Kidney capillary endothelial cell (primary cell): ENCODE data around the gene AQR.
"Not testable (repeated sequence)": the region's sequence is repeated elsewhere in the genome, so short reads cannot be mapped to it uniquely, and the experiment has no call there.

Experiments used
- DNase-seq: peaks from one replicate; pipeline ENCODE4 v3.0.0-alpha.2; 2018; ENCODE audit warnings: low spot score

Gene AQR

DNA sequence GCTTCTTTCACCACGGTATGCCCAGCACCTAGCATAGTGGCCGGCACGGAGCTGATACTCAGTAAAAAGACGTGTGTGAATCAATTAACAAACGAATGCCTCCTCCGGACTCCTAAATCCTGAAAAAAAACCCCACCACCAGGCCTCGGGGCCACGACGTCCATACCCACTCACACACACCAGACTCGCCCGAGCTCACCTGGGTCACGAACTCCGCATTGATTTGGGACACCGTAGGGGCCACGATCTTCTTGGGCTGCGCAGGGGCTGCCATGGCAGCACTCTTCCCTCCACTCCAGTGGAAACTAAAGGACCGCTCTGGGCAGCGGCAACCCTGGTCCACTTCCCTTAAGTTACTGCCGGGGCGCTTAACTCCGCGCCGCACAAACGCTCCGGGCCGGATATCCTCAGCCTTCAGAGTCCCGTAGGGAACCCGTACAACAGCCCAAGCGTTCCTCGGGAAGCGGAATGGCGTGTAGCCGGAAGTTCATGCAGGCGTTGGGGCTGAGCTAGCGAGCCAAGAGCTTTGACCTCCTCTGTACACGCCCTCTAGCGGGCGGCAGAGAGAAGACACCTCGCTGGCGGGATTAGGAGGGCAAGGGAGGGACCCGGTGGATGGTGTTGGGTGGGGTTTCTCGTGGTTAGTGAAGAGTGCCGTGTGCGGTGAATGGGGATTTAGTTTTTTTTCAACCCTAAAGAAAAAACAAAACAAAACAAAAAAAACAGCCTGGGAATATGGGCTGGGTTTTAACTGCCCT is at the start of gene AQR:
Gene AQR, minus strand, starts transcription at position 403 of the 758 bp plus-strand sequence. Its CDS starts 129 bp downstream, at position 274.
- DNase-seq, result peak; percentile 94

- no peak for DNase-seq
Observed at GRCh38 chr15:35014241-35014640, 44.7 kb upstream of the AQR start.

DNA sequence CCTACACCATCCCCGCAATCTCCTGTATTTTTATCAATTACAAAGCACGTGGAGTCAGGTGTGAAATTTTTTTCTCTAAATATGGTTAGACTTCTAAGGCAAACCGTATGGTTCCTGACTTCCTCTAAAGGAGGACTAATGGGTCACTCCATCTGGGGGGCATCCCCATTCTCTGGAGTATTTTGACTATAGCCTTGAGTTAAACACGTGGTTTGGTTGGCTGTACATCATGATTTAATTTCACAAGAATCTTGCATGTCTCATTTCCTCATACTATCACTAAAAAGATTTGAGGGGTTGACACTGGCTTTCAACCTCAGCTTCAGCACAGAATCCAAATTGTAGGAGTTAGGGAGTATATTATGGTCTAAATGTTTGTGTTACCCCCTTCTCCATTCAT is 43.8 kb upstream of the AQR start:
- no peak for DNase-seq

DNA sequence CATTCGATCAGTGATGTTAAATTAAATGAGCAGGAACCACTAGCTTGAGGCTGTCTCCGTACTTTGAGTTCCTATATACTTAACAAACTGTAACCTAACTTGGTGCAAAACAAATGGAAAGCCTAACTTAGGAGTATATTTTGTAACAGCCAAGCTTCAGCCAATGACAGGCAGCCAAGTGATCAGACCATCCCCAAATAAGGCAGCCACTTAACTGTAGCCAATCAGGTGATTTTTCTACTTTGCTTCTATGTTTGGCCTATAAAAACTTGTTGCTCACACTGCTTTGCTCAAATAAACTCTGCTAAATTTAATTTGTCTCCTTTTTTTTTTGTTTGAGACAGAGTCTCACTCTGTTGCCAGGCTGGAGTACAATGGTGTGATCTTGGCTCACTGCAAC is 37.9 kb upstream of the AQR start:
- DNase-seq, result no peak

- DNase-seq, result no peak
Observed at GRCh38 chr15:35005933-35006332, 36.4 kb upstream of the AQR start.

- no peak for DNase-seq
Observed at GRCh38 chr15:35003928-35004327, 34.4 kb upstream of the AQR start.

DNA sequence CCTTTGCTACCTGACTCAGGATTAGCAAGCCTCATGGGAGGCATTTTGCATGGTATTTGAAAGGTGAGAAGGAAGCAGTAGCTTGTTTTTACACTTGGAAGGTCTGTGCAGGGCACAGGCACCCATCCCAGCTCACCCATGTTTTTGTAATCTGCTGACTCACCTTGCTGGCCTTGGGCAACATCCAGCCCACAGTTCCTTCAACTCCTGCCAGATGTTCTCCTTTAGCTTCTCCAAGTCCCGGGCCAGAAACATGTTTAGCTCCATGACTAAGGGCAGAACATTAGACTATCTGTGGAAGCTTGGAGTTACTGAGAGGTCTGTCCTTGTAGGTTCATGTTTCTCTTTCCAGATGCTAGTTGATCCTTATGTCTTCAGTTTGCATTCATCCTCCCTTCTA is 31.0 kb upstream of the AQR start:
- DNase-seq, result no peak

DNA sequence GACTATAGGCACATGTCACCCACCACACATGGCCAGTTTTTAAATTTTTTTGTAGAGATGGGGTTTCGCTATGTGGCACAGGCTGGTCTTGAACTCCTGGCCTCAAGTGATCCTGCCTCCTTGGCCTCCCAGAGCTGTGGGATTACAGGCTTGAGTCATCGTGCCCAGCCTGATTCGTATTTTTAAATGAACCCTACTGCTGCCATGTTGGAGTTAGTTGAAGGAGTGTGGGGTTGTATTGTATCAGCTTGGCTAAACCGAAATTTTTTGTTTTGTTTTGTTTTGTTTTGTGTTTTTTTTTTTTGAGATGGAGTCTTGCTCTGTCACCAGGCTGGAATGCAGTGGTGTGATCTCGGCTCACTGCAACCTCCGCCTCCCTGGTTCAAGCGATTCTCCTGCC is 30.4 kb upstream of the AQR start:
- no peak for DNase-seq

DNA sequence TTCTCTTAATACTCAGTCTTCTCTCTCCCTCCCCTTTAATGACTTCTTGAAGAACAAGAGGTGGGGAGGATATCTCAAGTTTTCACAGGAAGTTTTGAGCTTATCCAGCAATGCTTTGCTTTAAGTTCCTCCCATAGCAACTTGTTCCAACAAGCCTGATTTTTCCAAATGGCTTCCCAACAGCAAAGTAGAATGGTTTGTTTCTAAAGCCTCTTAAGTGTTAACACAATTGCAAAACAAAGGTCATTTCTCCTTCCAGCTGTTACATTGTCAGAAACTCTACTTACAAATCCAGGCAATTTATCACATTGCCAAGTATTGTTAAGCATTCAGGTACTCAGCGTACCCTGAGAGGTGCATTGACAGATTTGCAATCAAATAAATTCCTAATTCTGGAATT is 25.4 kb upstream of the AQR start:
- no peak for DNase-seq

DNA sequence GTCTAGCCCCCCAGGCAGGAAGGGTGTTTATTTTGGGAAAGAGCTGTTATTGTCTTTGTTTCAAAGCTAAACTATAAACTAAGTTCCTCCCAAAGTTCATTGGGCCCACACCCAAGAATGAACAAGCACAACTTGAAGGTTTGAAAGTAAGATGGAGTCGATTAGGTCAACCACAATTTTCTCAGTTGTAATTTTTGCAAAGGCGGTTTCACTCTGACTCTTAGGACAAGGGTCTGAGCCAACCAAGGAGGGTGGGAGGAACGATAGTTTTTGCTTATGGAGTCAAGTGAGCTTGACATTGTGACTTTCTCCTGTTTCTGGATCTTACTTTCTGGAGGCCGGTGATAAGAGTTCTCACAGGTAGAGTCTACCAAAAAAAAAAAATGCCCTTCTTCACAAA is 24.3 kb upstream of the AQR start:
- no peak for DNase-seq

DNA sequence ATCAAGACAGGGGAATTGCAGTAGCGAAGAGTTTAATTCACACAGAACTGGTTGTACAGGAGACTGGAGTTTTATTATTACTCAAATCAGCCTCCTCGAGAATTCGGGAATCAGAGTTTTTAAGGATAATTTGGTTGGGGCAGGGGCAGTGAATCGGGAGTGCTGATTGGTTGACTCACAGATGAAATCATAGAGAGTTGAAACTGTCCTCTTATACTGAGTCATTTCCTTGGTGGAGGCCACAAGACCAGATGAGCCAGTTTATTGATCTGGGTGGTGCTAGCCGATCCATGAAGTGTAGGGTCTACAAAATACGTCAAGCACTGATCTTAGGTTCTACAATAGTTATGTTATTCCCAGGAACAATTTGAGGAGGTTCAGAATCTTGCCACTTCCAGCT is 23.9 kb upstream of the AQR start:
- DNase-seq, result no peak

- DNase-seq, result peak; percentile 60
Observed at GRCh38 chr15:34988027-34988902, 18.7 kb upstream of the AQR start, which contains the start of gene ZNF770. ZNF770 (minus strand) TSS chr15:34988287; CDS start chr15:34983434, 4,853 bp downstream.

DNA sequence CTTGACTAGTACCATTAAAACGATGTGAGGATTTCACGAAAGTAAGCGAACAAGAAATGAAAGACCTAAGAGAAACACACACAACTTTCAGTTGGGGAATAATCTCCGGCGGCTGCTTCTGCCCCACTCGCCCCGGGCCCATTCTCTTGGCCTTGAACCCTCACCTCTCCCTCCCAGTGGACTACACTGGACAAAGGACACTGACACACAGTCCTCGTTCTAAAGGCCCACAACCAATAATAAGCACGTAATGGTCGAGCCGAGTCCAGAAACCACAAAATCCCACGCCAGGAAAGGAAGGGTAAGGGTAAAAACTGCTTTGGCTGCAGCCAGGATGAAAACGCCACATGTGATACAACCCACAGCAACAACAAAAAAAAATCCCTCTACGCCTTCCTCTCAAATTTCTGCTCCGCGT is 18.1 kb upstream of the AQR start:
- DNase-seq, result no peak

GRCh38 chr15:34986771-34987480 is 17.4 kb upstream of the AQR start:
- DNase-seq, result no peak

DNA sequence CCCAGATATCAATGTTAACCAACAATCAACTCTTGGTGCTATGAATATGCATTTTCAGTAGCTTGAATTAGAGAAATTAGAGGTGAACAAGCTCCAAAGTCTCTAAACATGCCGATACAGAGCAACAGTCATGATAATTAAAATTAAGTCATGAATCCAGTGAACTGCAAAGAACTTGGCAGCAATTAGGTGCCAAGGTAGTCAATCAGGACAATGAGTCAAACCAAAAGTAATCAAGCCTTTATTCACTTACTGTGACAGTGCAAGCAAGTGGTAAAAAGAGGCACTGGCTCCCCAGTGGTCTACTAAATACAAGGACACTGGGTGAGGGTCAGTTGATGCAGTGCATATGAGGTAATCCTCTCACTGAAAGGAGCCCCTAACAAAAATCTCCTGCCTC is 16.8 kb upstream of the AQR start:
- no peak for DNase-seq

DNA sequence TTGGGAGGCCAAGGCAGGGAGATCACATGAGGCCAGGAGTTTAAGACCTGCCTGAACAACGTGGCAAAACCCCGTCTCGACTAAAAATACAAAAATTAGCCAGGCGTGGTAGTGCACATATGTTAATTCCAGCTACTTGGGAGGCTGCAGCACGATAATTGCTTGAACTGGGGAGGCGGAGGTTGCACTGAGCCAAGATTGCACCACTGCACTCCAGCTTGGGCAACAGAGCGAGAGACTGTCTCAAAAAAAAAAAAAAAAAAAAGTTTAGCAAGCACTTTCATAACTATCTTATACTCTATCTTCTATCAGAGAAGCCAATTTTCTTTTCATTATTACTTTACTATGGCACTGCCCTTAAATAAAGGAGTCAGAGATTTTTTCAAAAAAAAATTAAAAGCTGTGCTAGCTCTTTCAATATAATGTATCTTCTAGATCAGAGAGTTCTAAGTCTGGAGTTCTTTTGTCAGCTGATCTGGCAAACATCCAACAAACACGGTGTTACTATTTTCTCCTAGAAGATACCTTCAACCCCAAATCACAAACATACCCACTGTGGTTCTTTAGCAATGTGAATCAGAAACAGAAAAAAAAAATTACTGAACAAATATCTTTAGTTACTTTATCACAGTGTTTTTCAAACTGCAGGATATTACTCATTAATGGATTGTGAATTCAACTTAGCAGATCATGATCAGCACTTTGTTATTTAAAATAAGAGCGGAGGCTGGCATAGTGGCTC is 15.5 kb upstream of the AQR start:
- DNase-seq, result peak; percentile 38

- DNase-seq, result no peak
Observed at GRCh38 chr15:34976743-34977142, 7.2 kb upstream of the AQR start.

GRCh38 chr15:34976073-34976472 is 6.5 kb upstream of the AQR start:
- DNase-seq, result no peak

DNA sequence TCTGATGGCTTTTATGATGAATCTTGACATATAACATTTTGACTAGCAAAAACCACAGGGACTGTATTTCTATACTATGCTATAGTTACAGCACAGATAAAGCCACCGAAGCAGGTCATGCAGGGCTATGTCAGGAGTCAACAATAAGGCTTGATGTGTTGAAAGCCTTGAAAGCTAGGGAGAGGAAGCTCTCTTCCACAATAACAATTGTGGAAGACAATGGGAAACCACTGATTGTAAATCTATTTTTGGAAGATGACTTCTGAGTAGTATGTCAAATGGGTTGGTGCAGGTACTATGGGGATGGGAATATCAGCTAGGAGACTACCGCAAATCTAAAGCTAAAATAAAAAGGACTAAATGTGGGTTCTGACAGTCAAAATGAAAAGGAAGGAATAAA is 4.0 kb upstream of the AQR start:
- DNase-seq, result peak; percentile 33

DNA sequence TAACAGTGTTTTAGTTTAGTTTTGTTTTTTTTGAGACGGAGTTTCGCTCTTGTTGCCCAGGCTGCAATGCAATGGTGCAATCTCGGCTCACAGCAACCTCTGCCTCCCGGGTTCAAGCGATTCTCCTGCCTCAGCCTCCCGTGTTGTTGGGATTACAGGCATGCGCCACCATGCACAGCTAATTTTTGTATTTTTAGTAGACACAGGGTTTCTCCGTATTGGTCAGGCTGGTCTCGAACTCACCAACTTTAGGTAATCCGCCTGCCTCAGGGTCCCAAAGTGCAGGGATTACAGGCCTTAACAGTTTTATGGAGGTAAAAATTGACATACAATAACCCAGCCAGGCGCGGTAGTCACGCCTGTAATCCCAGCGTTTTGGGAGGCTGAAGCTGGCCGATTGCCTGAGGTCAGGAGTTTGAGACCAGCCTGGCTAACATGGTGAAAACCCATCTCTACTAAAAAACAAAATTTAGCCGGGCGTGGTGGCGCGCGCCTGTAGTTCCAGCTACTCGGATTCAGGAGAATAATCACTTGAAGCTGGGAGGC is 629 bp upstream of the AQR start:
- DNase-seq, result not testable (repeated sequence)

DNA sequence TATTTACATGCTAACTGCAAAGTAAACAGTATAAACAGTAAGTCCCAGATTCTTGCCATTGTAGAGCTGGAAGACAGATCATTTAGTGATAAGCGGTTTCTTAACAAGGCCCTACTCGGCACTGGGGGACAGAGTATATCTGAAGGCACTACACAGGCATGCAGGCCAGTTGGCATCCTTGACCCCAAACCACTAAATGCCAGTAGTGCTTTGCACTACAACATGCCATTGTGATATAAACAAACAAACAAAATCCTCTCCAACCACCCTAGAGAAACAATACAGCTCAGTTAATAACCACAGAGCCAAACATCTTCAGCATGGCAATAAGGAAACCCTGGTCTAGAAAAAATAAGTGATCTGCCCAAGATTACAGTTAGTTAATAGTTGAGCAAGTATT is 5.3 kb downstream of the AQR start:
- no peak for DNase-seq

DNA sequence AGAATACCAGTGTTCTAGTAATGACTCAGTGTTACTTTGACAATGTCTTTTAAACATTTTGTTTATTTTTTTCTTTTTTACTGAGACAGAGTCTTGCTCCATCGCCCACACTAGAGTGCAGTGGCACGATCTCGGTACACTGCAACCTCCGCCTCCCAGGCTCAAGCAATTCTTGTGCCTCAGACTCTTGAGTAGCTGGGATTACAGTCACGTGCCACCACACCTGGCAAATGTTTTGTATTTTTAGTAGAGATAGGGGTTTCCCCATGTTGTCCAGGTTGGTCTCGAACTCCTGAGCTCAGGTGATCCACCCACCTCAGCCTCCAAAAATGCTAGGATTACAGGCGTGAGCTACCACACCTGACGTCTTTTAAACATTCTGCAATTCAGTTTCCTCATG is 15.7 kb downstream of the AQR start:
- DNase-seq, result no peak
